AG09309 (cell line): Measurements from ENCODE around the gene IQSEC1.
A peak's percentile ranks its signal among the peaks of the same experiment; 100 is the strongest.

ENCODE experiments used
- DNase-seq: peaks from one replicate; pipeline ENCODE4 v3.0.0-alpha.2; 2010; ENCODE audit warnings: low read depth
- H3K4me3 ChIP-seq: 2 replicates; pipeline ENCODE4 v1.5.1; 2011; ENCODE audit warnings: mild to moderate bottlenecking, low read depth, low read length, moderate library complexity; ENCODE audit not compliant: control insufficient read depth
- TF ChIP-seq, protein P1 (sequence below): IDR thresholded peaks from 2 replicates; pipeline ENCODE4 v1.5.1; 2011; ENCODE audit warnings: mild to moderate bottlenecking, low read depth, low read length, inconsistent platforms; ENCODE audit not compliant: insufficient read depth, control insufficient read depth; ENCODE audit errors: missing control alignments

The IQSEC1 gene

DNA sequence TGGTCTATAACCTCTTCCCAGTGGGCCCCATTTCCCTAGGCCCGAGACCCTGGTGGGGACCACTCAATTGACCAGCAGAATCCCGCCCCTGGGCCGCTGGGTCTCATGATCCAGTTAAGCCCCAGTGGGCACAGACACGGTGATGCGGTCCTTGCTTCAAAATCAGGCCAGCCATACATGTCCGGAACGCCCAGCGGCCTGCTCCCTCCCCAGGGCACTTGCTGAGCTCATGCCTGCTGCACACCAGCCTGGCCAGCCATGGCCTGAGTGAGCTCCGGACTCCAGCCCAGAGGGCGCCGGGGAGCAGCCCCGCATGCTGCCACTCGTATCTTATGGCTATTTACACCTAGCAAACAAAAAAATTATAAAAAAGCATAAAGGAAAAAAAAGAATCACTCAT lies 34.4 kb upstream of the IQSEC1 start:
- TF ChIP-seq, protein P1, sequence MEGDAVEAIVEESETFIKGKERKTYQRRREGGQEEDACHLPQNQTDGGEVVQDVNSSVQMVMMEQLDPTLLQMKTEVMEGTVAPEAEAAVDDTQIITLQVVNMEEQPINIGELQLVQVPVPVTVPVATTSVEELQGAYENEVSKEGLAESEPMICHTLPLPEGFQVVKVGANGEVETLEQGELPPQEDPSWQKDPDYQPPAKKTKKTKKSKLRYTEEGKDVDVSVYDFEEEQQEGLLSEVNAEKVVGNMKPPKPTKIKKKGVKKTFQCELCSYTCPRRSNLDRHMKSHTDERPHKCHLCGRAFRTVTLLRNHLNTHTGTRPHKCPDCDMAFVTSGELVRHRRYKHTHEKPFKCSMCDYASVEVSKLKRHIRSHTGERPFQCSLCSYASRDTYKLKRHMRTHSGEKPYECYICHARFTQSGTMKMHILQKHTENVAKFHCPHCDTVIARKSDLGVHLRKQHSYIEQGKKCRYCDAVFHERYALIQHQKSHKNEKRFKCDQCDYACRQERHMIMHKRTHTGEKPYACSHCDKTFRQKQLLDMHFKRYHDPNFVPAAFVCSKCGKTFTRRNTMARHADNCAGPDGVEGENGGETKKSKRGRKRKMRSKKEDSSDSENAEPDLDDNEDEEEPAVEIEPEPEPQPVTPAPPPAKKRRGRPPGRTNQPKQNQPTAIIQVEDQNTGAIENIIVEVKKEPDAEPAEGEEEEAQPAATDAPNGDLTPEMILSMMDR = no peak
- DNase-seq = no peak
- no peak overlapping the region for H3K4me3 ChIP-seq

- peak; percentile 17 for DNase-seq
- H3K4me3 ChIP-seq = no peak overlapping the region
- TF ChIP-seq, protein P1 = no peak
Observed at GRCh38 chr3:13106308-13107001, 33.2 kb upstream of the IQSEC1 start.

- H3K4me3 ChIP-seq = no peak overlapping the region
- no peak for DNase-seq
- TF ChIP-seq, protein P1 = no peak
Observed at GRCh38 chr3:13105896-13106250, 32.6 kb upstream of the IQSEC1 start.

DNA sequence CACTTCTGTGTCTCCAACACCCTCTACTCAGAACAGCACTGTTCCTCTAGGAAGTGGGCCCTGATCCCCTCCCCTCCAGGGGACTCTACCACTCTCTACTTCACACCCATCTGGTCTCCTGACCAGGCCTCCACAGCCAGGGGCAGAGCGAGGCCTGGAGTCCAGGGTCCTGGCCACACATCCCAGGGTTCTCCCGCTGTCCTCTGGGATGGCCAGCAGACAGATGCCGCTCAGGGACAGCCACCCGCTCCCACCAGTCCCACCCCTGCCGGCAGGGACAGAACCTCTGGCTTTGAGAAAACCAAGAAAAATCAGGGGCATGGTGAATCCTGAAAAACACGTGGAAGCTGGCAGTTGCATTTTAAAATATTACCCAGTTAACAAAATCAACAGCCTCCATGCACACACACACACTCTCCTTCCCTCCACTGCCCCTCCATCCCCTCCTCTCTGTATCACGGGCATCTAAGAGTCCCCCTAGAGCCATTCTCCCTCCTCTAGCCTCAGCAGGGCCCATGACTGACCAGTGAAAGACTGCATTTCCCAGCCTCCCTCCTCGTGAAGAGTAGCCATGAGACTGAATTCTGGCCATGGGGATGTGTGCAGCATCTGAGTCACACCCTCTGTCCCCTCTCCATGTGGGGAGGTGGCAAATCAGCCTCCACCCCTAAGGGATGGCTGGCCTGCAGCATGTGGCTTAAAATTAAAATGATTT lies 32.1 kb upstream of the IQSEC1 start:
- TF ChIP-seq, protein P1 = no peak
- no peak for DNase-seq
- no peak overlapping the region for H3K4me3 ChIP-seq

DNA sequence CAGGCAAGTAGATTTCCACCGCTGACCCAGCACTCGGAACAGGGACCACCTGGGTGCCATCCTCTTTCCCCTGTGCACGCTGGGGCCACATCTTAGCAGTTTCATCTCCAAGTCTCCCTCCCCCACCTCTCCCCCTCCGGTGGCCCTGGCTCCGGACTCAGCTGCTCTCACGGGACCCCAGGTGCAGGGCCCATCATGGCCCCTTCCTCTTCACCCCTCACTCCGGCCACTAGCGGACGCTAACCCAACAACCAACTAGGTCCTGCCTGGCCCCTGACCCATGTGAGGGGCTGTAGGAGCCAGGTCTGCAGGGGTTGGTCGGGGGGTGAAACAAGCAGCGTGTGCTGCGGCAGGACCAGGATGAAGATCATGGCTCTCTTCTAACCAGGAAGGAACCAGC lies 31.3 kb upstream of the IQSEC1 start:
- H3K4me3 ChIP-seq = no peak overlapping the region
- TF ChIP-seq, protein P1 = no peak
- DNase-seq = no peak

GRCh38 chr3:13103416-13104058 lies 30.3 kb upstream of the IQSEC1 start:
- TF ChIP-seq, protein P1 = no peak
- no peak overlapping the region for H3K4me3 ChIP-seq
- DNase-seq = no peak
